Activated naive CD8-positive, alpha-beta T cell (primary cell): ENCODE data around the gene MAPK8IP3.

Experiments used
- H3K27ac Mint-ChIP-seq: one replicate; pipeline ENCODE4 v1.8.0; 2021; ENCODE audit warnings: mixed read lengths
- H3K27me3 Mint-ChIP-seq: one replicate; pipeline ENCODE4 v1.8.0; 2021; ENCODE audit warnings: mixed read lengths
- H3K36me3 Mint-ChIP-seq: one replicate; pipeline ENCODE4 v1.8.0; 2021; ENCODE audit warnings: mixed read lengths
- H3K4me1 Mint-ChIP-seq: one replicate; pipeline ENCODE4 v1.8.0; 2021; ENCODE audit warnings: low read depth, mixed read lengths
- H3K4me3 Mint-ChIP-seq: one replicate; pipeline ENCODE4 v1.8.0; 2021; ENCODE audit warnings: mild to moderate bottlenecking, mixed read lengths
- H3K9me3 Mint-ChIP-seq: one replicate; pipeline ENCODE4 v1.8.0; 2021; ENCODE audit warnings: low read depth, mixed read lengths

Gene MAPK8IP3

GRCh38 chr16:1749152-1750117 lies 43.4 kb downstream of the MAPK8IP3 start:
- H3K4me3 Mint-ChIP-seq = no peak overlapping the region
- H3K9me3 Mint-ChIP-seq = no peaks in the 10 kb centered on the region
- no peaks in the 10 kb centered on the region for H3K4me1 Mint-ChIP-seq
- no peak overlapping the region for H3K27ac Mint-ChIP-seq
- no peaks in the 10 kb centered on the region for H3K27me3 Mint-ChIP-seq
- no peaks in the 10 kb centered on the region for H3K36me3 Mint-ChIP-seq

GRCh38 chr16:1751946-1752345 lies 46.0 kb downstream of the MAPK8IP3 start:
- H3K36me3 Mint-ChIP-seq = no peaks in the 10 kb centered on the region
- H3K4me1 Mint-ChIP-seq = peaks cover 3% of the 10 kb centered on the region
- H3K4me3 Mint-ChIP-seq = no peak overlapping the region
- no peaks in the 10 kb centered on the region for H3K27me3 Mint-ChIP-seq
- no peaks in the 10 kb centered on the region for H3K9me3 Mint-ChIP-seq
- H3K27ac Mint-ChIP-seq = no peak overlapping the region

GRCh38 chr16:1752853-1753252 lies 46.9 kb downstream of the MAPK8IP3 start:
- Mint-ChIP-seq H3K4me1 (peaks cover 5% of the 10 kb centered on the region), H3K27me3 (no peaks in the 10 kb centered on the region), H3K9me3 (no peaks in the 10 kb centered on the region), H3K36me3 (no peaks in the 10 kb centered on the region), H3K4me3 (no peak overlapping the region), H3K27ac (no peak overlapping the region)

DNA sequence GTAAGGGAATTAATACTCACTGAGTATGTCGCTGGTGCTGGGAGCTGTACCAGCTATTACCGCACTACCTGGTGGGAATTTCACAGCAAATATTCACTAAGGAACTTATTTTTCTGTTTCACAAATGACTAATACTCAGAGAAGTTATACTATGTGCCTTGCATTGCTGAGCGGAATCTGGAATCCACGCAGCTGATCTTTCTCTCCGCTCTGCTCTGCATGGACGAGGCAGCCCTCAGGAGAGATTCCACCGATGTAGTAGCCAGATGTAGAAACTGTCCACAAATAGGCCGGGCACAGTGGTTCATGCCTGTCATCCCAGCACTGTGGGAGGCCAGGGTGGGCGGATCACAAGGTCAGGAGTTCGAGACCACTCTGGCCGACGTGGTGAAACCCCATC lies 48.2 kb downstream of the MAPK8IP3 start:
- no peak overlapping the region for H3K4me3 Mint-ChIP-seq
- H3K36me3 Mint-ChIP-seq = no peaks in the 10 kb centered on the region
- peaks cover 5% of the 10 kb centered on the region for H3K4me1 Mint-ChIP-seq
- no peaks in the 10 kb centered on the region for H3K9me3 Mint-ChIP-seq
- no peak overlapping the region for H3K27ac Mint-ChIP-seq
- H3K27me3 Mint-ChIP-seq = no peaks in the 10 kb centered on the region

DNA sequence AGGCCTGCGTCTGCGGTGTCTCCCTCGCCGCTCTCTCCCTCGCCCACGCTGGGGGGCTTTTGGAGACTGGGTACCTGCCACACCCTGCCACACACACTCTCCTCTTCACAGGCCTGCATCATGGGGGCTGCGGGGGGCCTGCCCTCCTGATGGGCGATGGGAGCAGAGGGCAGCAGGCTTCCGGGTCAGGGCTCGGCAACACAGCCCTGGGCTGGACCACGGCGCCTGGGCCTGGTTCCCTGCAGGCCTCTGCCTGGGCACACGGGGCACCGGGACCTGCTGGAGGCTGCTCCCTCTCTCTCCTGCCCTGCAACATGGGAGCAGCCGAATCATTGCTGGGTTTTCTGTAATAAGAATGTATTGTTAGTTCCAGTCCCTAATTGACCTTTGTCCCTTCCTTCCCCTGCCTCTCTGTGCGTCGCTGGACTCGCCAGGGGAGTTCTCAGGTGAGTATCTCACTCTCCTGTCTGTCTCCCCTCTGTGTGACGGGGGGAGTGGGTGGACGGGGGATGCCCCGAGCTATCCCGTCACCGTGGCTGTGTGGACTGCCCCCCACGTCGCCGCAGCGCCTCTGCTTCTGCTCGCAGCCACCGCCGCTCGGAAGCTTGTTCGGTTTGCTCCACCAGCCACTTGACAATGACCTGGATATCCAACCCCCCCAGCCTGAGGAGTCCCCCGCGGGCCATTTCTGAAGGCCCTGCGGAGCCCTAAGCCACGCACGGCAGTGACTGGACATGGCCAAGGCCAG lies 51.9 kb downstream of the MAPK8IP3 start:
- H3K4me3 Mint-ChIP-seq = no peak overlapping the region
- no peaks in the 10 kb centered on the region for H3K27me3 Mint-ChIP-seq
- H3K4me1 Mint-ChIP-seq = peaks cover 5% of the 10 kb centered on the region
- no peaks in the 10 kb centered on the region for H3K9me3 Mint-ChIP-seq
- no peak overlapping the region for H3K27ac Mint-ChIP-seq
- H3K36me3 Mint-ChIP-seq = no peaks in the 10 kb centered on the region

- Mint-ChIP-seq H3K9me3 (no peaks in the 10 kb centered on the region), H3K36me3 (no peaks in the 10 kb centered on the region), H3K27ac (no peak overlapping the region), H3K4me1 (peaks cover 5% of the 10 kb centered on the region), H3K4me3 (no peak overlapping the region), H3K27me3 (no peaks in the 10 kb centered on the region)
Observed at GRCh38 chr16:1758923-1759322, 52.9 kb downstream of the MAPK8IP3 start.

DNA sequence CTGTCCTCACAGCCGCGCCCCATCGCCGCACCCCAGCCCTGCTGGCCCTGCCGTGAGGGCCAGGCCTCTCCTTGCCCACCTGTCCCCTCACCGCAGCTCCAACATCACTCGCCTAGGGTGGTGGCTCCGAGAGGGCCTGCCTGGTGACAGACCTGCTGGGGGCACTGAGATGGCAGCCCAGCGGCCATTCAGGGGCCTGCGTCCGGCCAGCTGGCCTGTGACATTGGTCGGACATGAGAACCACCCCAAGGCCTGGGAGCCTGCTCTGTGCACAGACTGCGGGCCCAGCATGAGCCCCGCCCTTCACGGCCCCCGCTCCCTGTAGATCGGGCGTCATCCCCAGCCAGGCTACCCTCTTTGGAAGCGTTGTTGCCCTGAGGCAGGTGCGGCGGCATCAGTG lies 53.5 kb downstream of the MAPK8IP3 start:
- no peaks in the 10 kb centered on the region for H3K9me3 Mint-ChIP-seq
- H3K36me3 Mint-ChIP-seq = no peaks in the 10 kb centered on the region
- H3K27me3 Mint-ChIP-seq = no peaks in the 10 kb centered on the region
- H3K4me3 Mint-ChIP-seq = no peak overlapping the region
- peaks cover 5% of the 10 kb centered on the region for H3K4me1 Mint-ChIP-seq
- no peak overlapping the region for H3K27ac Mint-ChIP-seq

GRCh38 chr16:1760911-1761310 lies 54.9 kb downstream of the MAPK8IP3 start:
- Mint-ChIP-seq H3K4me1 (peaks cover 5% of the 10 kb centered on the region), H3K36me3 (no peaks in the 10 kb centered on the region), H3K9me3 (no peaks in the 10 kb centered on the region), H3K27ac (no peak overlapping the region), H3K4me3 (no peak overlapping the region), H3K27me3 (no peaks in the 10 kb centered on the region)

GRCh38 chr16:1761751-1762150 lies 55.8 kb downstream of the MAPK8IP3 start:
- no peaks in the 10 kb centered on the region for H3K36me3 Mint-ChIP-seq
- H3K27ac Mint-ChIP-seq = no peak overlapping the region
- H3K9me3 Mint-ChIP-seq = no peaks in the 10 kb centered on the region
- H3K27me3 Mint-ChIP-seq = no peaks in the 10 kb centered on the region
- no peak overlapping the region for H3K4me3 Mint-ChIP-seq
- peaks cover 2% of the 10 kb centered on the region for H3K4me1 Mint-ChIP-seq

DNA sequence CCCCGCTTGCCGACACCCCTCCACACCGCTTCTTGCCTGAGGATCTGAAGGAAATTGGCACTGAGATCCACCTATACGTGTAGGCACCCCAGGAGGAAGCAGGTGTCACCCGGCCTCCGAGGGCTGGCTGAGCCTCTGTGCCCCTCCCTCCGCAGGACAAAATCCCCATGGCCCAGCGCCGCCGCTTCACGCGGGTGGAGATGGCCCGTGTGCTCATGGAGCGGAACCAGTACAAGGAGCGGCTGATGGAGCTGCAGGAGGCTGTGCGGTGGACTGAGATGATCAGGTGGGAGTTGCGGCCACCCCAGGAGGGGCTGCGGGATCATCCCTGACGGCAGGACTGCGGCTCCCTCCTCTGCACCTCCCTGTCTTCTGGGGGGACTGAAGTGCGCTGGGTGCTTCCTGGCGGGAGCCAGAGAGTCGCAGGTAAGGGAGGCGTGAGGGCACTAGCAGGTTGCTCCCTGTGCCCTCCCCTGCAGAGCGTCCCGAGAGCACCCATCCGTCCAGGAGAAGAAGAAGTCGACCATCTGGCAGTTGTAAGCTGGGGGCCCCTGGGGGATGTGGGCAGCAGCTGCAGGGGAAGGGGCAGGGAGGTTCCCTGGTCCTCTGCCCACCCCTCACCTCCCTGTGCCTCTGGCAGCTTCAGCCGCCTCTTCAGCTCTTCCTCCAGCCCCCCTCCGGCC lies 56.3 kb downstream of the MAPK8IP3 start:
- no peaks in the 10 kb centered on the region for H3K4me1 Mint-ChIP-seq
- no peak overlapping the region for H3K4me3 Mint-ChIP-seq
- H3K36me3 Mint-ChIP-seq = no peaks in the 10 kb centered on the region
- H3K27me3 Mint-ChIP-seq = no peaks in the 10 kb centered on the region
- no peak overlapping the region for H3K27ac Mint-ChIP-seq
- H3K9me3 Mint-ChIP-seq = no peaks in the 10 kb centered on the region

DNA sequence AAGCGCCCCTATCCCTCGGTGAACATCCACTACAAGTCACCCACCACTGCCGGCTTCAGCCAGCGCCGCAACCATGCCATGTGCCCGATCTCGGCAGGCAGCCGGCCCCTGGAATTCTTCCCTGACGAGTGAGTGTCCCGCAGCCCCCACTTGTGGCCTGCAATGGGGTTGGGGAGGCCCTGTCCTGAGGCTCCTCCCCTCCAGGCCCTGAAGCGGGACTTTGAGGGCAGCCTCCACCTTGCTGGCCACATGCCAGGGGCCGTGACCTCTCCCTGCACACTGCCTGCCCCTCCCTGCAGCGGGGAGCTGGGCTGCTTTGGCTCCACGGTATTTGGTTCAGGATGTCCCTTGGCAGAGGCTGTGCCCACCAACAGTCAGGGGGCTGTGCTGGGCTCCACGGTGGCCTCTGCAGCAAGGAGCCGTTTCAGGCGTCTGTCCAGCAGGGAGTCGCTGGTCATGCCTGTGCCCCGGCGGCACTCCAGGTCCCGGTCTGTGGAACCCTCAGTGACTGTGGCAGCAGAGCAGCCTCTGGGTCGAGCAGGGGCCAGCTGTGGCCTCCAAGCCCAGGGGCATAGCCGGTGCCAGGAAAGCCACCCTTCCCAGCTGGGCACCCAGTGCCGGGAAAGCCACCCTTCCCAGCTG lies 57.0 kb downstream of the MAPK8IP3 start:
- no peaks in the 10 kb centered on the region for H3K4me1 Mint-ChIP-seq
- no peaks in the 10 kb centered on the region for H3K9me3 Mint-ChIP-seq
- H3K4me3 Mint-ChIP-seq = no peak overlapping the region
- no peaks in the 10 kb centered on the region for H3K27me3 Mint-ChIP-seq
- no peaks in the 10 kb centered on the region for H3K36me3 Mint-ChIP-seq
- H3K27ac Mint-ChIP-seq = no peak overlapping the region

DNA sequence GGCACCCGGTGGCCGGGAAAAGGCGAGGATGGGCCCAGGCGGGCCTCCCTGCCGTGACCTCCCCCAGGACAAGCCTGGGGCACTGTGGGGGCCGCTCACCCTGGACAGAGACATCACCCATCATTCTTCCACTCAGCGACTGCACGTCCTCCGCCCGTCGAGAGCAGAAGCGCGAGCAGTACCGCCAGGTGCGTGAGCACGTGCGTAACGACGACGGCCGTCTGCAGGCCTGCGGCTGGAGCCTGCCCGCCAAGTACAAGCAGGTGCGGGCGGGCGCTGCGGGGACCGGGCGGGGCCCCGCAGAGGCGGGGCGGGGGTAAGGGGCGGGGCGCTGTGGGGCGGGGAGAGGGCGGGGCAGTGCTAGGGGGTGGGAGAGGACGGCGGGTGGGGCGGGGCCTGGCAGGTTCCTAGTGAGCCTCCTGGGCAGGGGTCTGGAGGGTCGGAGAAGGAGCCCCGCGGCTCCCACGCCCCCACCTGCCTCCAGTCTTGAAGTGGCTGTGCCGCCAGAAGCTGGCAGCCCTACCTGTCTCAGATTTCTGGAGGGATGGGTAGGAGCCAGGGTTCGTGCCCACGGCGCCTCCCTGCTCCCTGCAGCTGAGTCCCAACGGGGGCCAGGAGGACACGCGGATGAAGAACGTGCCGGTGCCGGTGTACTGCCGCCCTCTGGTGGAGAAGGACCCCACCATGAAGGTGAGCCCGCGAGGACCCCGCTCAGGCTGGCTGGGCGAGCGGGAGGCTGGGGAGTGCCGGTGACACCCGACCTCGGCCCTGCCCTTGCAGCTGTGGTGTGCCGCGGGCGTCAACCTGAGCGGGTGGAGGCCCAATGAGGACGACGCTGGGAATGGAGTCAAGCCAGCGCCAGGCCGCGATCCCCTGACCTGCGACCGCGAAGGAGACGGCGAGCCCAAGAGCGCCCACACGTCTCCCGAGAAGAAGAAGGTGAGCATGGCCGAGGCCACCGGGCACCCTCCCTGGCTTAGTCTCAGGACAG lies 57.8 kb downstream of the MAPK8IP3 start:
- H3K4me3 Mint-ChIP-seq = no peak overlapping the region

GRCh38 chr16:1764971-1765370 lies 59.0 kb downstream of the MAPK8IP3 start:
- Mint-ChIP-seq H3K27ac (no peak overlapping the region), H3K4me1 (no peaks in the 10 kb centered on the region), H3K36me3 (no peaks in the 10 kb centered on the region), H3K27me3 (no peaks in the 10 kb centered on the region), H3K4me3 (no peak overlapping the region), H3K9me3 (no peaks in the 10 kb centered on the region)

More for the DNA sequence above, 57.8 kb downstream of the MAPK8IP3 start:
- no peaks in the 10 kb centered on the region for H3K9me3 Mint-ChIP-seq
- H3K4me1 Mint-ChIP-seq = no peaks in the 10 kb centered on the region
- H3K27ac Mint-ChIP-seq = no peak overlapping the region
- H3K36me3 Mint-ChIP-seq = no peaks in the 10 kb centered on the region
- H3K27me3 Mint-ChIP-seq = no peaks in the 10 kb centered on the region

- no peaks in the 10 kb centered on the region for H3K27me3 Mint-ChIP-seq
- H3K9me3 Mint-ChIP-seq = no peaks in the 10 kb centered on the region
- peaks cover 3% of the 10 kb centered on the region for H3K4me1 Mint-ChIP-seq
- no peak overlapping the region for H3K27ac Mint-ChIP-seq
- H3K4me3 Mint-ChIP-seq = no peak overlapping the region
- H3K36me3 Mint-ChIP-seq = no peaks in the 10 kb centered on the region
Observed at GRCh38 chr16:1765826-1766225, 59.8 kb downstream of the MAPK8IP3 start.
